ENCODE results near the gene TUBB3. TPM values are rescaled to one million over a fixed set of nuclear protein-coding genes. Genes with fewer than 3 reads are reported as not detected.
"Not testable (repeated sequence)": the region's sequence is repeated elsewhere in the genome, so short reads cannot be mapped to it uniquely, and the experiment has no call there.

The TUBB3 gene
- polyA plus RNA-seq (2011; rRNA removed) = 55.2 and 108 TPM in 2 replicates
- 94.7 and 103 TPM in 2 replicates for polyA minus RNA-seq (2011; rRNA and poly(A)+ RNA removed)

DNA sequence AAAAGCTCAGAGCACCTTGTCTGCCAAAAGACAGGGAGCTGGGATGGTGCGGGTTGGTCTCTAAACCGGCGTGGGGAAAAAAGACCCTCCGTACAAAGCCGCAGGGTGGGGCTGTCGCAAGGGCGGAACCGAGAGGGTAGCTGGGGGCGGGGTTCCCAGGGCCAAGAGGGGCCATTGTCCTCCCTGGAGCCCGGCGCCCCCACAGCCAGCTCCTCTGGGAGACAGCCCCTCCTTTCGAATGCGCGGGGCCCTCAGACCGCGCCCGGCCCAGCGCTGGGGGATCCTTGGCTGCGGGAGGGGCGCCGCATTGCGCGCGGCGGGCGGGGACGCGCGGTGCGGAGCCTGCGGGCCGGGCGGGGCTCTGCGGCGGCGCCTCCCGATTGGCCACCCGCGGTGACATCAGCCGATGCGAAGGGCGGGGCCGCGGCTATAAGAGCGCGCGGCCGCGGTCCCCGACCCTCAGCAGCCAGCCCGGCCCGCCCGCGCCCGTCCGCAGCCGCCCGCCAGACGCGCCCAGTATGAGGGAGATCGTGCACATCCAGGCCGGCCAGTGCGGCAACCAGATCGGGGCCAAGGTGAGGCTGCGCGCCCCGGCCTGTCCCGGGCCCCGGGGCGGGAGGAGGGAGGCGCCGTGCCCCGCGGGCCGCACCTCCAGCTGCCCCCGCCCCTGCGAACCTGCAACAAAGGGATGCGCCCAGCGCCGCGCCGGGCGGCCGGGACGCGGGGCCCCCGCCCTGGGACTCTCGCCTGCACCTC, at the start of gene TUBB3:
Gene TUBB3, plus strand, starts transcription at position 459 of the 756 bp plus-strand sequence. Its CDS starts 60 bp downstream, at position 519.
- DNase-seq (ENCODE audit: low read depth) = no peak
- Histone ChIP-seq H3K27me3 (ENCODE audit: control insufficient read depth, insufficient read depth, low read length) (no peaks in the 10 kb centered on the region), H3K36me3 (ENCODE audit: control insufficient read depth, insufficient read depth, low read length) (no peaks in the 10 kb centered on the region), H3K4me3 (ENCODE audit: low read depth, low read length) (peak within 1 kb of the TSS; percentile 65)
- POLR2A ChIA-PET = interaction anchor here (0.6 to 0.7 kb wide), 3 partner anchors 50 to 237 kb away, joined by 3 to 13 read pairs (median 9); partner anchors contain the start of genes CDK10 and TCF25
- CTCF ChIA-PET = interaction anchor here (1.6 to 5.8 kb wide), 3 partner anchors 12 to 63 kb away, joined by 4 to 48 read pairs (median 9); no protein-coding TSS in a partner anchor
- TF ChIP-seq, protein P1, sequence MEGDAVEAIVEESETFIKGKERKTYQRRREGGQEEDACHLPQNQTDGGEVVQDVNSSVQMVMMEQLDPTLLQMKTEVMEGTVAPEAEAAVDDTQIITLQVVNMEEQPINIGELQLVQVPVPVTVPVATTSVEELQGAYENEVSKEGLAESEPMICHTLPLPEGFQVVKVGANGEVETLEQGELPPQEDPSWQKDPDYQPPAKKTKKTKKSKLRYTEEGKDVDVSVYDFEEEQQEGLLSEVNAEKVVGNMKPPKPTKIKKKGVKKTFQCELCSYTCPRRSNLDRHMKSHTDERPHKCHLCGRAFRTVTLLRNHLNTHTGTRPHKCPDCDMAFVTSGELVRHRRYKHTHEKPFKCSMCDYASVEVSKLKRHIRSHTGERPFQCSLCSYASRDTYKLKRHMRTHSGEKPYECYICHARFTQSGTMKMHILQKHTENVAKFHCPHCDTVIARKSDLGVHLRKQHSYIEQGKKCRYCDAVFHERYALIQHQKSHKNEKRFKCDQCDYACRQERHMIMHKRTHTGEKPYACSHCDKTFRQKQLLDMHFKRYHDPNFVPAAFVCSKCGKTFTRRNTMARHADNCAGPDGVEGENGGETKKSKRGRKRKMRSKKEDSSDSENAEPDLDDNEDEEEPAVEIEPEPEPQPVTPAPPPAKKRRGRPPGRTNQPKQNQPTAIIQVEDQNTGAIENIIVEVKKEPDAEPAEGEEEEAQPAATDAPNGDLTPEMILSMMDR (IDR thresholded peaks at IDR 0.05; ENCODE audit: insufficient read depth, low read depth, low read length) = no peak

DNA sequence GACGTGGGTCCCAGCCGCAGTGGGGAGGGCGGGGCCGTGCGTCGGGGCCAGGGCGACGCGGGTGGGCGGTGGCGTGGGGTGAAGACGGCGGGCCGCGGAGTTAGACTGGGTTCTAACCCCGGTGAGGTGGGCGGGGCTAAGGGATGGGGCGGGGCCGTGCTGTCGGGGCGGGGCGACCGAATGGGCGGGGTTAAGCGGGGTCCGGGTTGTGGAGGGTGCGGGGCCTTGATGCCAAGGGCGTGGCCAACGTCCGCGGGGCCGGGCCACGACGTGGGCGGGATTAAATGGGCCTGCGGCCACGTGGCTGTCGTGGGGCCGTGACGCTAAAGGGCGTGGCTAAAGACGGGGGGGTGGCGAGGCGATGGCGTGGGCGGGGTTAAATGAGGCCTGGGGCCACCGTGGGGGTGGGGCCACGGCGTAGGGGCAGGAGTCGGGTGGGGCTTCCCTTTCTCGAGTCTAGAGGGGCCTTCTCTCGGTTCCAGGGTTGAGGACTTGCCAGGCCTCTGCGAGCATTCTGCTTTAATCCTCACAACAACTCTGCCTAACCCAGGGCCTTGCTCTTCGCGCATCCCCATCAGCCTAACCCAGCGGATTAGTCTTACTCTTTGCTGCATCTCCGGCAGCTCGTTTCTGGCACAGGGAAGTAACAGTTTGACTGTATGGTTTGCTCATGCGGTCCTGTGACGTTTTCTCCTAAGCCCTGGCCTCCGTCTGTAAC, 49.0 kb upstream of the TUBB3 start:
- TF ChIP-seq, protein P1 (IDR thresholded peaks at IDR 0.05; ENCODE audit: insufficient read depth, low read depth, low read length) = no peak
- no peaks in the 10 kb centered on the region for H3K27me3 ChIP-seq (ENCODE audit: control insufficient read depth, insufficient read depth, low read length)
- ChIA-PET CTCF (interaction anchor here (1.0 to 2.9 kb wide), 5 partner anchors 13 to 174 kb away, joined by 4 to 17 read pairs (median 5); partner anchors contain the start of gene MC1R), POLR2A (no interaction called here)
- H3K4me3 ChIP-seq (ENCODE audit: low read depth, low read length) = peak overlapping the region; percentile 100
- peak; percentile 61 for DNase-seq (ENCODE audit: low read depth)
- peaks cover 6% of the 10 kb centered on the region for H3K36me3 ChIP-seq (ENCODE audit: control insufficient read depth, insufficient read depth, low read length)

DNA sequence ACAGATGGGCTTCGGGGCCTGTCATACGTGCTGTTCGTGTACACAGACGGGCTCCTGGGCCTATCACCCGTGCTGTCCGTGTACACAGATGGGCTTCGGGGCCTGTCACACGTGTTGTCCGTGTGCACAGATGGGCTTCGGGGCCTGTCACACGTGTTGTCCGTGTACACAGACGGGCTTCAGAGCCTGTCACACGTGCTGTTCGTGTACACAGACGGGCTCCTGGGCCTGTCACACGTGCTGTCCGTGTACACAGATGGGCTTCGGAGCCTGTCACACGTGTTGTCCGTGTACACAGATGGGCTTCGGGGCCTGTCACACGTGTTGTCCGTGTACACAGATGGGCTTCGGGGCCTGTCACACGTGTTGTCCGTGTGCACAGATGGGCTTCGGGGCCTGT, 44.0 kb upstream of the TUBB3 start:
- H3K4me3 ChIP-seq (ENCODE audit: low read depth, low read length); CTCF ChIA-PET; H3K27me3 ChIP-seq (ENCODE audit: control insufficient read depth, insufficient read depth, low read length); DNase-seq (ENCODE audit: low read depth); POLR2A ChIA-PET: not testable (repeated sequence)
- peaks cover 29% of the 10 kb centered on the region for H3K36me3 ChIP-seq (ENCODE audit: control insufficient read depth, insufficient read depth, low read length)

DNA sequence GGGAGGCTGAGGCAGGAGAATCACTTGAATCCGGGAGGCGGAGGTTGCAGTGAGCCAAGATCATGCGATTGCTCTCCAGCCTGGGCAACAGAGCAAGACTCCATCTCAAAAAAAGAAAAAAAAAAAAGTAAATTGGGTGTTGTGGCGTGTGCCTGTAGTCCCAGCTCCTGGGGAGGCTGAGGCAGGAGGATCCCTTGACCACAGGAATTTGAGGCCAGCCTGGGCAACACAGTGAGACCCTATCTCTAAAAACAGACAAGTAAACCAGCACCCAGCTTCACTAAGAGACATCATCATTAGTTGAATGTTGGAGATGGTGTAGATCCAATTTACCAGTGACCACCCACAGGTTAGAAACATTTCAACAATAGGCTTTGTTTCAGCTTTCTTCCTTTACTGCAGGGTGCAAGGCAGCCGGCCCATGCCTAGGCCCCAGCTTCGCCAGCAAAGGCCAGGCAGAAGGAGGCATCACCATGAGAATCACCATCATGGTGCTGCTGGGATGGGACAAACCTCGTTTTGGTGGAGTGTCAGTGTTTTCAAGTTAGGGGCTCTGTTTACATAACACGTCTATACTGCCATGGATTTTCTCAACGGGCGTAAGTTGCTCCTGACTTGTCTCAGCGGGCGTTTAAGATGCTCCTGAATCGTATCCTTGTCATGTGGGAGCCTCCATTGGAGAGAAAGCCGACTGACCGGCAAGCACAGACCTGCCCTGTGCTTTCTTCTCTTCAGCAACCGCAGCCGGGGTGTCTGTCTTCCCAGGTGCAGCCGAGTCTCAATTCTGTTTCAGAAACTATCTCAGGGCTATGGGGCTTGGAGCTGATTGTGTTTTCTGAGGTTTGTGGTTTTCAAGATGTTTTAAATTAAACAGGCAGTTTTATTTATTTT, 42.4 kb upstream of the TUBB3 start:
- CTCF ChIA-PET = interaction anchor here (0.6 to 1.2 kb wide), 4 partner anchors 20 to 141 kb away, joined by 3 to 6 read pairs (median 3); no protein-coding TSS in a partner anchor
- POLR2A ChIA-PET = no interaction called here
- TF ChIP-seq, protein P1 (IDR thresholded peaks at IDR 0.05; ENCODE audit: insufficient read depth, low read depth, low read length) = no peak
- no peak for DNase-seq (ENCODE audit: low read depth)
- peaks cover 37% of the 10 kb centered on the region for H3K36me3 ChIP-seq (ENCODE audit: control insufficient read depth, insufficient read depth, low read length)
- no peak overlapping the region for H3K4me3 ChIP-seq (ENCODE audit: low read depth, low read length)
- no peaks in the 10 kb centered on the region for H3K27me3 ChIP-seq (ENCODE audit: control insufficient read depth, insufficient read depth, low read length)

DNA sequence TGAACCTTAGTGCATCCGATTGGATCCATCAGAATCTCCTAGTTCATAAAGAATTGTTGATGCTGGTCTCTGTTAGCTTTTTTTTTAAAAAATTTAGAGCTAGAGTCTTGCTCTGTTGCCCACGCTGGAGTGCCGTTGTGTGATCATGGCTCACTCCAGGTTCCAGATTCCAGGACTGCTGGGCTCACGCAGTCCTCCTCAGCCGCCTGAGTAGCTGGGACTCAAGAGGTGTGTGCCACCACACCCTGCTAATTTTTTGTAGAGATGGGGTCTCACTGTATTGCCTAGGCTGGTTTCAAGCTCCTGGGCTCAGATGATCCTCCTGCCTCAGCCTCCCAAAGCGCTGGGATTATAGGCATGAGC, 41.8 kb upstream of the TUBB3 start:
- Histone ChIP-seq H3K4me3 (ENCODE audit: low read depth, low read length) (no peak overlapping the region), H3K36me3 (ENCODE audit: control insufficient read depth, insufficient read depth, low read length) (peaks cover 37% of the 10 kb centered on the region), H3K27me3 (ENCODE audit: control insufficient read depth, insufficient read depth, low read length) (no peaks in the 10 kb centered on the region)
- no peak for DNase-seq (ENCODE audit: low read depth)
- TF ChIP-seq, protein P1 (IDR thresholded peaks at IDR 0.05; ENCODE audit: insufficient read depth, low read depth, low read length) = no peak
- ChIA-PET CTCF (interaction anchor here (0.6 to 1.2 kb wide), 3 partner anchors 27 to 140 kb away, joined by 3 to 6 read pairs (median 3); no protein-coding TSS in a partner anchor), POLR2A (no interaction called here)

All from BJ (cell line).